Upper lobe of left lung (tissue), 4 donors: ENCODE data around the gene ABCD3.

Experiments
- EP300 ChIP-seq, 4 donors: sonication (generic); formaldehyde crosslinking; IDR thresholded peaks; one replicate each; pipeline ENCODE4 v1.5.1; 2017; ENCODE audit warnings: antibody characterized with exemption in 4 of 4, control low read depth in 2 of 4
- POLR2A ChIP-seq, 4 donors: fragments of 450-650 bp; IDR thresholded peaks; one replicate each; pipeline ENCODE4 v1.5.1; 2016 to 2017; ENCODE audit warnings: antibody characterized with exemption in 4 of 4, mild to moderate bottlenecking in 2 of 4
- POLR2AphosphoS5 ChIP-seq, 2 donors: sonication (generic); formaldehyde crosslinking; IDR thresholded peaks; one replicate each; pipeline ENCODE4 v1.5.1; 2017; ENCODE audit warnings: antibody characterized with exemption in 2 of 2
- TF ChIP-seq, protein P1 (sequence below), 6 experiments: fragments of 450-650 bp in 4 of 6; fragments of 200-600 bp in 2 of 6; sonication (generic) in 2 of 6; IDR thresholded peaks; one replicate each; pipeline ENCODE4 v1.5.1; 2016 to 2019; ENCODE audit warnings: antibody characterized with exemption in 6 of 6

- TF ChIP-seq, protein P1, sequence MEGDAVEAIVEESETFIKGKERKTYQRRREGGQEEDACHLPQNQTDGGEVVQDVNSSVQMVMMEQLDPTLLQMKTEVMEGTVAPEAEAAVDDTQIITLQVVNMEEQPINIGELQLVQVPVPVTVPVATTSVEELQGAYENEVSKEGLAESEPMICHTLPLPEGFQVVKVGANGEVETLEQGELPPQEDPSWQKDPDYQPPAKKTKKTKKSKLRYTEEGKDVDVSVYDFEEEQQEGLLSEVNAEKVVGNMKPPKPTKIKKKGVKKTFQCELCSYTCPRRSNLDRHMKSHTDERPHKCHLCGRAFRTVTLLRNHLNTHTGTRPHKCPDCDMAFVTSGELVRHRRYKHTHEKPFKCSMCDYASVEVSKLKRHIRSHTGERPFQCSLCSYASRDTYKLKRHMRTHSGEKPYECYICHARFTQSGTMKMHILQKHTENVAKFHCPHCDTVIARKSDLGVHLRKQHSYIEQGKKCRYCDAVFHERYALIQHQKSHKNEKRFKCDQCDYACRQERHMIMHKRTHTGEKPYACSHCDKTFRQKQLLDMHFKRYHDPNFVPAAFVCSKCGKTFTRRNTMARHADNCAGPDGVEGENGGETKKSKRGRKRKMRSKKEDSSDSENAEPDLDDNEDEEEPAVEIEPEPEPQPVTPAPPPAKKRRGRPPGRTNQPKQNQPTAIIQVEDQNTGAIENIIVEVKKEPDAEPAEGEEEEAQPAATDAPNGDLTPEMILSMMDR (IDR thresholded peaks at IDR 0.05), result no peak
- TF ChIP-seq POLR2A (IDR thresholded peaks at IDR 0.05) (no peak), POLR2AphosphoS5 (IDR thresholded peaks at IDR 0.05) (no peak), EP300 (IDR thresholded peaks at IDR 0.05) (no peak)
Observed at GRCh38 chr1:94501426-94501825, 83.2 kb downstream of the ABCD3 start.
